ENCODE data around the gene CCNT1.

The CCNT1 gene

GRCh38 chr12:48640854-48641253 lies 75.7 kb downstream of the CCNT1 start:
- DNase-seq (ENCODE audit: low read depth), result no peak
- no peak for TF ChIP-seq CTCF (IDR thresholded peaks at IDR 0.05; ENCODE audit: insufficient read depth, low read depth, low read length, missing control alignments)
- H3K4me3 ChIP-seq (ENCODE audit: low read length), result no peak overlapping the region

- no peak for TF ChIP-seq CTCF (IDR thresholded peaks at IDR 0.05; ENCODE audit: insufficient read depth, low read depth, low read length, missing control alignments)
- no peak overlapping the region for H3K4me3 ChIP-seq (ENCODE audit: low read length)
- DNase-seq (ENCODE audit: low read depth), result no peak
Observed at GRCh38 chr12:48640428-48640827, 76.1 kb downstream of the CCNT1 start.

Data from epithelial cell of esophagus (primary cell).